NK-92 treated with Interleukin-12 subunit alpha and Interleukin-12 subunit beta, amount 100 ng/mL, for 24 hours (cell line): ENCODE measurements around the gene DCAF7.

Experiments
- DNase-seq: peaks from one replicate; lab custom pipeline; 2025; lab: John Stamatoyannopoulos, UW

Gene DCAF7

DNA sequence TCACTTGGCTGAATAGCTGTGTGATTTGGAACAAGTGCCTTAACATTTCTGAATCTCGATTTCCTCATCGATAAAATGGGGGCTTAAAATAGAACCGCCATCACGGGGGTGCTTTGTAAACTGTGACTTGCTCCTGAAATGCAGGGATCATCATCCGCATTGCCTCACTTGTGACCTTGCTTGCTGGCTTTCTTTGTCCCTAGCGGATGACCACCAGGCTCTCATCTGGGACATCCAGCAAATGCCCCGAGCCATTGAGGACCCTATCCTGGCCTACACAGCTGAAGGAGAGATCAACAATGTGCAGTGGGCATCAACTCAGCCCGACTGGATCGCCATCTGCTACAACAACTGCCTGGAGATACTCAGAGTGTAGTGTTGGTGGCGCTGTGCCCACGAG, 38.5 kb downstream of the DCAF7 start:
- no peak for DNase-seq

DNA sequence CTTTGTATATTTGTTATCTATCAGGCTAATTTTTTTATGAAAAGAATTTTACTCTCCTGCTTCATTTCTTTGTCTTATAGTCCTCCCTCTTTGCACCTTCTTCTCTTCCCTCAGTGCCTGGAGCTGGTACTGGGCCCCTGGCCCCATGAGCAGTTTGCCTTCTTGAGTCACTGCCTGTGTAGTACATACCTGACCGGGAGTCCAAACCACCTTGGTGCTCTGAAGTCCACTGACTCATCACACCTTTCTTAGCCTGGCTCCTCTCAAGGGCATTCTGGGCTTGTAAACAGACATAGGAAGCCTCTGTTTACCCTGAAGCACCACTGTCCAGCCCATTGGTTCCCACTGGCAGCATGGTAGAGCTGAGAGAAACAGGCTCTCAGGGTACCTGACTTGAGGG, 39.4 kb downstream of the DCAF7 start:
- DNase-seq, result no peak

DNA sequence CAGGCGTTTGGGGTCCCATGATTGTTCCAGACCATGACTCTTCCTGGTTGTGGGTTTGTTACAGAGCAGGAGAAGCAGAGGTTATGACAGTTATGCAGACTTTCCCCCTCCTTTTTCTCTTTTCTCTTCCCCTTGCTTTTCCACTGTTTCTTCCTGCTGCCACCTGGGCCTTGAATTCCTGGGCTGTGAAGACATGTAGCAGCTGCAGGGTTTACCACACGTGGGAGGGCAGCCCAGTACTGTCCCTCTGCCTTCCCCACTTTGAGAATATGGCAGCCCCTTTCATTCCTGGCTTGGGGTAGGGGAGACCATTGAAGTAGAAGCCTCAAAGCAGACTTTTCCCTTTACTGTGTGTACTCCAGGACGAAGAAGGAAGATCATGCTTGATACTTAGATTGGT, 42.5 kb downstream of the DCAF7 start:
- DNase-seq, result no peak

DNA sequence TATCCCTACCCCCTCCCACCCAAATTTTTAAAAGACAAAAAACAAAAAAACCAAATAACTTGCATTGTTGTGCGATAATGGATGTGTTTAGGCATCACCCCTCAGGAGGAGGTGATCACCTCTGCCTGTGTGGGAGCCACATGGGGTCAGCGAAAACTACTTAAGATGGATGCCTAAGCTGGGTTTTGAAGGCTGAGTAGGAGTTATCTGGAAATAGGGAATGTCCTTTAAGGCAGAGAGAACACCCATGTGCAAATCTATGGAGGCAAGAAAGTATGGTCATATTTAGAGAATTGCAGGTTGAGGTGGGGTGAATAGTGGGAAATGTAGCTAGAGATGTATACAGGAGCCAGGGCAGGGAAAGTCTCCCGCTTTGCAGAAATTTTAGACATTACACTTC, 44.9 kb downstream of the DCAF7 start:
- DNase-seq, result no peak

DNA sequence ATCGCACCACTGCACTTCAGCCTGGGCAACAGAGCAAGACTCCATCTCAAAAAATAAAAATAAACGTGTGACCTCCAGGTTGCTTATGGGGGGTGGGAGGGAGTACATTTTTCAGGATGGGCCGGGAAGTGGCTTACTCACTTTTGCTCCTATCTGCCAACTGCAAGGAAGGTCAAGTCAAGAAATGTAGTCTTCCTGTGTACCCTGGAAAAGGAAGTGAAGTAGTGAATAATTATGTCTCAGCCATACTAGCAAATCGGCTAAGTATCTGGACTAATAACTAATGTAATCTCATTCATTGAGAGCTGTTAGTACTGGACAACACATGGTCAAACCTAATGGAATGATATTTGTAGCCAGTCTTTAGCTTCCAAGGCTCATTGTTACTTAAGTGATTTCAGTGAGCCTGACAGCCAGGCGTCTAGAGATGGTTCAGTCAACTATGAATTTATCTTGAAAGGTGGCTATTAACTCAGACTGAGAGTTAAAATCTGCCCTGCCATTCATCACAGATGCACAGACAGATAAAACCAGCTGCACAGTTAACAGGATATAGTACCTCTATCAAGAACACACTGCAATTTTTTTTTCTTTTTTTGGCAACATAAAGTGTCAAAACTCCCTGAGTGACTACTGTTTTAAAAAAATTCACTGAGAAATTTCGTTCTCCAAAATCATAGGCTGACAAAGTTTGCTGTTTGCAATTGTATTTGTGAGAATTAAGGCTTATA, 46.7 kb downstream of the DCAF7 start:
- no peak for DNase-seq

DNA sequence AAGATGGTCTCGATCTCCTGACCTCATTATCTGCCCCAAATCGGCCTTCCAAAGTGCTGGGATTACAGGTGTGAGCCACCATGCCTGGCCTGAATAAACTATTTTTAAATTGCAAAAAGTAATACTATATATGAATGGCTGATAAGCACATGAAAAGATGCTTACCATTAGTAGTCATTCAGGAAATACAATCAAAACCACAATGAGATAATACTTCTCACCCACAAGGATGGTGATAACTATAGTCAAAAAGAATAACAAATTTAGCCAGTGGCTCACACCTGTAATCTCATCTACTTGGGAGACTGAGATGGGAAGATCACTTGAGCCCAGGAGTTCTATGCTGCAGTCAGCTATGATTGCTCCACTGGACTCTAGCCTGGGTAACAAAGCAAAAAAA, 48.0 kb downstream of the DCAF7 start:
- DNase-seq, result no peak

DNA sequence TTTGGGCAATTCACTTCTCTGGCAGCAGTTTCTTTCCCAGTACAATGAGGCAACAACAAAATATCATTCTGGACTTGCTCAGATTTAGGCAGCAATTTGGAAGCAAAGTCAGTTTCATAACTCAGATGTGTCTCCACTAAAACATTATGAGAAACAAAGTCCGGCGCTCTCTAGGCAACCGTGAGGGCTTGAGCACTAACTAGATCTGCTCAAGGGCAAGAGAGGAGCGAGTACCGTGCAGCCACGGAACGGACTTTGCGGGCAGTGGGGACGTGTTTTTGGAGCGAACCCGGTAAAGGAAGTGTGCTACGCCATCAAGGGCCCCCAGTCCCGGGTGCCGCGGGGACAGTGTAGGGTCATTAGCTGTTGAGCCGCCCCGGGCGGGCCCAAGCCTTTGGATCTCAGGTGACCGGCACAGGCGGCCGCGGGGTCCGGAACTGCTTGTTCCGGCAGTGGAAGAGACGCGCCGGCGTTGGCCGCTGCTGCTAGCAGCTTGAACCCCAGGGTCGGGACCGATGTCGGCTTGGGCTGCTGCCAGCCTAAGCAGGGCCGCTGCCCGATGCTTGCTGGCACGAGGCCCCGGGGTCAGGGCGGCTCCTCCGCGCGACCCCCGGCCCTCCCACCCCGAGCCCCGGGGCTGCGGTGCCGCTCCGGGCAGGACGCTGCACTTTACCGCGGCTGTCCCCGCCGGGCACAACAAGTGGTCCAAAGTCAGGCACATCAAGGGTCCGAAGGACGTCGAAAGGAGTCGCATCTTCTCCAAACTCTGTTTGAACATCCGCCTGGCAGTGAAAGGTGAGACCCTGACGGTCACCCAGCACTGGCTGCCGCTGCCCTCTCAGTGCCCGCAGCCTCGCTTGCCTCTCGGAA, 50.5 kb downstream of the DCAF7 start, which contains the start of gene TACO1:
TSS of gene TACO1 (plus strand) at position 327 of the 870 bp plus-strand sequence. CDS start at position 516, 189 bp downstream.
- DNase-seq, result peak; percentile 53

DNA sequence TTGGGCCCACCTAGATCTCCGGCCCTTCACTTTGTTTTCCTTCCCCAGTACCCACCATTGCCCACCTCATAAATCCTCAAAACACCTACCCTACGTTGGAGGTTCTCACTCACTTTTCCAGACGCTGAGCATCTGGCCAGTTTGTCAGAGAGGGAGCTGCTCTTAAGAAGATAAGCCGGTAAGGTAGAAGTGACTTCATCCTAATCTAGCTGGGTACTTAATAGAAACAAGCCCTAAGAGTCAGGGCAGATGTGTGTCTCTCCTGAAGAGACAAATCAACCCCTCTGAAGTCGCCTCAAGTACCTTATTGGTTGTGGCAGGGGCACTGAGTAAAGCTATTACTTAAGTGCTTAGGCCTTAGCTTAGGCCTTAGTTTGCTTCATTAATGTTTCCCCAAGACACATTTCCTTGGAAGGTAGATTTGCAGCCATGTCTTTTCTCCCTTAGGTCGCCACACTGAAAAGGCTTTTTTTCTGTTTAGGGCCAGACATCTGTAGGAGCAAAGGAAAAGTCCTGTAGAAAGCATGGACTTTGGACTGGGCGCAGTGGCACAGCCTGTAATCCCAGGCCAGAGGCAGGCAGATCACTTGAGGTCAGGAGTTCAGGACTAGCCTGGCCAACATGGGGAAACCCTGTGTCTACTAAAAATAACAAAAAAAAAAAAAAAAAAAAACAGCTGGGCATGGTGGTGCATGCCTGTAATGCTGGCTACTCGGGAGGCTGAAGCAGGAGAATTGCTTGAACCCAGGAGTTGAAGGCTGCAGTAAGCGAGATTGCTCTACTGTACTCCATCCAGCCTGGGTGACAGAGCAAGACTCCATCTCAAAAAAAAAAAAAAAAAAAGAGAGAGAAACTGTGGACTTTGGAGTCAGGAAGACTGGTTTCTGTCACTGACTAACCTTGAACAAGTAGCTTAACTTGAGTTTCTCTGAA, 51.4 kb downstream of the DCAF7 start:
- DNase-seq, result no peak

DNA sequence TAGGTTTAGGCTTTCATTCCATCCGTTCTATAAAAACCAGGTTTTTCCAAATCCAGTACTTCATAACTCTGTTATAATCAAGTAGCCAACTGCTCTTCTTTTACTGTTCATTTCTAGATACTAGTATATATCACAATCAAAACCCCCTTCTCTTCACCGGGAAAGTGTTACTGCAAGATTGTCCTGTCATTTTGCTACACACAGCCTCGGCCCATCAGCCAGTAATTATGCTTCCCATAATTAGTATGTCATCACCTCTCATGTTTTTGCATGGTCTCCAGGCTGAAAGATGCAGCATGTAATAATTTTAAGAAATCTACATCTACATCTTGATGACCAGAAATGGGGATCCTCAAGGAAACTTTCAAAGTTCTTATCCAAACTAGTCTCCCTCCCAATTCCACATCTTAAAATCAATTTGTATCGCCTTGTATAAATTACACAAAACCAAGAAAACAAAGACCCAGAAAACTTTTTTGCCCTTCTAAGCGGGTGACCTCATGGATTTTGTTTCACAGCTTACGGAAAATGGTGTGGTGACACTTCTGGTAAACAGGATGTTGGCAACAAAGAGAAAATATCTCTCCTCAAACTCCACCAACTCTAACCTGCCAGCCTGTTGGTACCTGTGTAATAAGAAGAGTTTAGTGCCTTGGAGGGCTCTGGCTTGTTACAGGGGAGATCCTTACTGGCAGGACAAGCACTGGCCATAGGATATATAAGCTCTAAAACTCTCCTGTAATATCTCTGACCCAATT, 59.7 kb downstream of the DCAF7 start:
- no peak for DNase-seq

DNA sequence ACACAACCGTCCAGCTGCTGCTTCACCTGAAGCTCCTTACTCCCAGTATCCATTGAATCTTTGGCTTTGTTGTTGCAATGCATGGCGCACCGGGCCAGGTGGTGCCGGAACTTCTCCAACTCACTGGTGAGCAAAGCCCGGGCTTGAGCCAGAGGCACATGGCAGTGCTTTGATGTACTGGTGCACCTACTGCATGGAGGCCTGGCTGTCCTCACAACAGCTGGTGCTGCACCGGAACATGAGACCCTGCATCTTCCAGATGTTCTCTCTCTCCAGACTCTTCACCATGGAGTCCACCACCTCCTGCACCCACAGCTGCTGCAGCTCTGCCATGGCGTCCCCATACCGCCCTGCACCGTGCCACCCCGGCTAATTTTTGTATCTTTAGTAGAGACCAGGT, 60.6 kb downstream of the DCAF7 start:
- no peak for DNase-seq

DNA sequence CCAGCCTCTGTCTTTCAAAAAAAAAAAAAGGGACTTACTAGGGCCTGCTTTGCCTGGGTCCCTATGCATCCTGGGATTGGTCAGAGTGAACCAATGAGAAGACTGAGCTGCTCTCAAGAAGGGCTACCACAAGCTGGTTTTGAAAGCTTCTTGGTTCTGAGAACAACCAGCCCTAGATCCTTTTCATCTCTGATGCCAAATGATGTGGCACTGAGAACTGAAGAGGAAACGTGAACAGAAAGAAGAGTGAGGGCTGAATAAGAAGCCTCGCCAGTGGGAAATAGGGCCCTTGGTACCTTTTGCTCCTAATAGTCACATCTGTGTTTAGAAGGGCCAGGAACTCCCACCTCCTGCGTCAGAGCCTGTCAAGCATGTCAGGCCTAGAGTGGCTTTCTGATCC, 61.1 kb downstream of the DCAF7 start:
- DNase-seq, result no peak

DNA sequence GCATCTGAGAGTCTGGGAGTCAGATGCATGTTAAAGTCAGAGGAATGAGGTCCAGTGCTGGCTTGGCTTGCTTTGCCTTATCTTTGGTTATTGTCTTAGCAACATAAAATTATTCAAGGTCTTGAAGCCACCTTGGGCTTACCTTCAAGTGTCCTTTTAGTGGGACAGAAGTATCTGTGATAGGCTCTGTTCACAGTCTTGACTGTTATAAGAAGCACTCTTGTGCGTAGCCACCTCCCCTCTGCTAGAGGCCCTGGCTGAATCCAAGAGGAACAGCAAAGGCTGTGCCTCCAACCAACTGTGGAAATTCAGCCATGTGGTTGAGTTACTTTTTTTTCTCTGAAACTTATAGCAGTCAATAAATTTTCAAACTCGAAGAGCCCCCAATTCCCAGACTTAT, 63.4 kb downstream of the DCAF7 start:
- DNase-seq, result no peak

DNA sequence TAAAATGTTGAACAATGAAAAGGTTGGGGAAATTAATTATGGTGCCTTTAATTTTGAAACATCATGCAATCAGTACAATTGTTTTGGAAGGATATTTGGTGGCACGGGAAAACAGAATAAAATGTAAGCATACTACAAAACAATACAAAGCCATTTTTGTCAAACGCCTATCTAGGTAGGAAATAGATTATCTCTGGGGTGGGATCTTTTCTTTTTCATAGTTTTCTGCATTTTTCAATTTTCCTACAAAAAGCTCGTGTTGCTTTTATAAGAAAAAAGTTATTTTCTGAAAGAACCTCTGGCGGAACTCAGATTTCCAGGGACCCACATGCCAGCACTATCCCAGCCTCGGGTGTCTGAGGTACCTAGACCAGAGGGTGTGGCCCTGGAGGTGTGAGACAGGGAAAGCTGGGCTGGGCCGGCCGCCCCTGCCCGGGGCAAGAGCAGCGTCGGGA, 71.0 kb downstream of the DCAF7 start:
- no peak for DNase-seq

DNA sequence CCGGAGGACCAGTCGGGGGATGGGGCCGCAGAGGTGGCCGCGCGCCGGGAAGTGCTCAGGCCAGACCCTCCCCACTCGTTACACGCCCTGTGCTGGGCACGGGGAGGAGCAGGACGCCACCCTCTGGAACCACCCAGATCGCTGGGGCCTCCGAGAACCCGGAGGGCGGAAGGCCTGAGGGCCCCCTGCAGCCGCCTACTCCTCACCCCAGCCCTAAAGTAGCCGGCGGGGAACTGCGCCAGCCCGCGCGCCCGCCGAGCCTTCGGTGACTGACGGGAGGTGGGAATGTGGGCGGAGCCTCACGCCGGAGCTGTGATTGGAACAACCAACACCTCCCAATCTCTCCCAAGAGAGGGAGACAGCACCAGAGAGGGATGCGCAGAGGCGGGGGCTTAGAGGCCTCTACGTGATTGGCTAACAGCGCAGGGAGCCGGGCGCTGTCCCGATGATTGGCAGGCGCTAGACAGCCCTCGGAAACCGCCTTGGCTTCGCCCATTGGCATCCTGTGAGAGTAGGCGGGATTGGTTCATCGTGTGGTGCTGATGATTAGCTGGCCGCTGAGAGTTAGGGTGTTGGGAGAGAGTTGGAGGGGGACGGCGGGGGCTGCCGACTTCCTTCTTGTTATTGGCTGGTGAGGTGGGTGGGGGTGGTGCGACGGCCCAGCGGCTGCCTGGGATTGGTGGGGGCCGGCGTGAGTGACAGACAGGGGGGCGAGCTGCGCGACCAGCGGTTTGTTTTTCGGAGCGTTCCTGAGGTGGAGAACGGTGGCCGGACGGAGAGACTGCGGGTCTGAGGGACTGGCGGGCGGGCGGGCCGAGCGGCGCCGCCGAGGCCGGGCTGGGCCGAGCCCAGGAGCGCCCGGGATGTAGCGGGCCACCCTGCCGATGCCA, 71.7 kb downstream of the DCAF7 start, which contains the start of gene MAP3K3:
TSS of gene MAP3K3 (plus strand) at position 734 of the 890 bp plus-strand sequence. CDS start 343 bp downstream, outside the sequence.
- peak; percentile 99 for DNase-seq

DNA sequence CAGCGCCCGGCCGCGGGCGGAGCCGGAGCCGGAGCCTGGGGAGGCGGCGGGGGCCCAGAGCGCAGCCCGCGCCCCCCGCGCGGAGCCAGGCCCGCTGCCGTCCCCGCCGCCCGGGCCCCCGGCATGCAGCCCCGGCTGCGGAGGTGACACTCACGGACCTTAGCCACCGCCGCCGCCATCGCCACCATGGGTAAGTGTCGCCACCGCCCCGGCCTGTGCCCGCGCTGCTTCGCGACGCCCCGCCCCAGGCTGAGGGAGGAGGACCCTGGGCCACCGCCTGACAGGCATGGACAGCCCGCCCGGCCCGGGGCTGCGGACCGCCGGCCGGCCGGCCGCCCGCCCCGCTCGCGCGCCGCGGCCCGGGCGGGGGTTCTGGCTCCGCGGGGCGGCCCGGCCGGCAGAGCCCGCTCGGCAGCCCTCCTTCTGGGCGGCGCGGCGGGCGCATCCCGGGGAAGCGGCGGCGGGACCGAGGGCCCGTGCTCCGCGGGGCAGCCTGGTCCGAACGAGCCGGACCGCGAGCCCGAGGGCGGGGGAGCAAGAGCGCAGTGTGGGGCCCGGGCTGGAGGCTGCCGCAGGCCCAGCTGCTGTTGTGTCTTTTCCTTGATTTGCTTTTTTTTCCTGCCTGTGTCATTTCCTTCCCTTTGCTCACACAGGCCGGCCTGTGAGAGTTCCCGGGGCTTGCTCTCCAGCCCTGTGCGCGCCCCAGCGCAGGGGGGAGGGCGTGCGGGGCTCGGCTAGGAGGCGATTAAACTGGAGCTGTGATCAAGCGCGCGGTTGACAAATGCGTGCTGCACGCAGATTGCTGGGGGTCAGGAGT, 72.5 kb downstream of the DCAF7 start:
- peak; percentile 46 for DNase-seq

DNA sequence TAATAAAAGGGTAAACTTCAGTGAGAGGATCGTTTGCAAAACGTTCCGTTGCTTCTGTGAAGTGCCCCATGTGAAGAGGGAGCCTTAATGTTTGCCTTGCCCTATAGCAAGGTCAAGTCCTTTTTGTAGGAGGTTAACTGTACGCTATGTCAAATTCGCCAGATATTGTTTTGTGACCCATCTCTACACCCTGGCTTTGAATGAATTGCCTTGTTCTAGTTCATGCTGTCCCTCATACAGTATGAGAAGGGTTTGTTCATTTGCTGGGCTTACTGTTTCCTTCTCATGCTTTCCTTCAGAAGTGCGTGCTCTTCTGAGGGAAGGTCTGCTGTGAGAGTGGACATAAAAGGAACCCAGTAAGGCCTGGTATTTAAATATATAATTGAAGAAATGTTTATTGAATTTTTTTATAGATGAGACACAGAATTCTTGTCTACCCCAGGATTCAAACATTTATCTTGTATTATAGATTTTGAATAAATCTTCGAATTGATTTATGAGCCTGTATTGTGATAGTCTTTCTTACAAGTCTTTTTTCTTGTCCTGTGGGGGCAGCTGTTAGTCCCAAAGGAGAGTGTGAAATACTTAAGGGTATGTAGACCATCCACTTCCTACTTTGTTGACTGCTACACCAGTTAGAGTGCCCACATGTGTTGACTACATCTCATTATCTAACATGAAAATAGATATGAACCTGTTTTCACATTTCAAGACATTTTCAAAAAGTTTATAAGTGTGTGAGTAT, 73.7 kb downstream of the DCAF7 start:
- DNase-seq, result no peak

DNA sequence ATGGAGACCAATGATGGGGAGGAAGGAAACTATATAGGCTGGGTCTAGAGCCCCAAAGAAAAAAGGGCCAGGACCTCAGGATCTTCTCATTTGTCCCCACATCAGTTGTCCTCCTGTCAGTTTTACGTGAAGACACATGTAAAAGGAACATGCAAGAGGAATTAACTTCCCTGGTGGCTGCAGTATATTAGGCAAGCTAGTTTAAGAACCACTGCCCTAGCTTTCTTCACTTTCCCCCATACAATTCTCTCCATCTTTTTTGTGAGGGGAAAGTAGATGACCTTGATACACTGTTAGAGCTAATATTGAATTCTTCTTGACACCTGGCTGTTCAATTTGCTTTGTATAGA, 74.2 kb downstream of the DCAF7 start:
- DNase-seq, result no peak

DNA sequence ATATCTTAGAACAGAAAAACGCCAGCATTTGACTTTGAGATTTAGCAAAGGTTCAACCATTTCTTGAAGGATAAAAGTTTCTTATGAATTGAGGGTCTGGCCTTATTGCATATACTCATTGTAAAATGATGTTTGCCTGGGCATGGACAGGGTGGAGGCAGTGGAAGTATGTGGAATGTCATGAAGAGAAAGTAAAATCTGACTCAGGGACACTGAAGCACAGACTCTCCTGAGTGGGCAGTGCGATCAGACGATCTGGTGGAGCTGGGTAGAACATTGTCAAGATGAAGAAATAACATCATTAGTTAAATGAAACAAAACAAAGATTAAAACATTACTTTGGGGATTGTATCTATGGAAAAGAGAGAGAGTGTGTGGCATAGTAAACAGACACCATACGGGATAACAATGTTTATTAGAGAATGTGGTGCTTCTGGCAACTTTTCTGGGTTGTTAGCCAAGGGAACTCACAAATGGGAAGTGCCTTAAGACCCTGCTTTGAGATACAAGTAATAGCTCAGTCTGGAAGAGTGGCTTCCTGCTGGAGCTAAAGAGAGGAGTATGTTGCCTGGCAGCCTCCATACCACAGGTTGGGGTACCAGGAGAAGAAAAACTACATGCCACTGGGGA, 76.4 kb downstream of the DCAF7 start:
- no peak for DNase-seq
